A549 treated with RU486 at 1 μM for 4 hours (cell line): ENCODE data around the gene NOA1. TPM values are rescaled to one million over a fixed set of nuclear protein-coding genes. Genes with fewer than 3 reads are reported as not detected.

ENCODE experiments used
- total RNA-seq: library from RNA; stranded (reverse); fragments of 200-300 nt; extraction: Qiagen RNA extraction; gene quantifications from 5 replicates; pipeline ENCODE4 v1.2.3, GENCODE V29; 2022; ENCODE audit warnings: low read depth

The NOA1 gene
- total RNA-seq = 15.0 to 17.6 TPM (median 16.6 TPM) in 5 replicates

GRCh38 chr4:56977321-56978012, at the start of gene NOA1:
NOA1 (minus strand) TSS chr4:56977606; CDS start chr4:56977585, 21 bp downstream.

GRCh38 chr4:56978750-56979303, 1.4 kb upstream of the NOA1 start, which contains the start of gene POLR2B:
POLR2B (plus strand) TSS chr4:56978896; CDS start chr4:56978986, 90 bp downstream.

Other genes starting within 250 kb of the NOA1 start
- not detected in 5 replicates for gene SPINK2, start 155.9 kb downstream of the NOA1 start, total RNA-seq
- gene REST, start 69.7 kb downstream of the NOA1 start, total RNA-seq = 5.3 to 8.9 TPM (median 8.3 TPM) in 5 replicates
- gene POLR2B, start 1.3 kb upstream of the NOA1 start, total RNA-seq = 55.7 to 80.6 TPM (median 65.9 TPM) in 5 replicates
- gene IGFBP7, start 132.8 kb upstream of the NOA1 start, total RNA-seq = 183 to 331 TPM (median 258 TPM) in 5 replicates